SK-N-SH (cell line): ENCODE measurements around the gene TGFBR3. TPM values are rescaled to one million over a fixed set of nuclear protein-coding genes. Genes with fewer than 3 reads are reported as not detected.

Experiments used
- CTCF ChIA-PET: fragments of 300-600, 350-600 bp; formaldehyde crosslinking; extraction: SDS; loops from one replicate; lab custom pipeline; 2021; lab: Yijun Ruan, JAX
- POLR2A ChIA-PET: fragments of 350-600 bp; sonication (Branson Sonifier 250); formaldehyde crosslinking; extraction: SDS; loops from one replicate; lab custom pipeline; 2020; ENCODE audit warnings: antibody characterized with exemption, inconsistent platforms; lab: Yijun Ruan, JAX
- DNase-seq: peaks from one replicate; pipeline ENCODE4 v3.0.0; 2012
- H2AFZ ChIP-seq: fragments of 200-600 bp; sonication (generic); 2 replicates; pipeline ENCODE4 v1.8.1; 2016; ENCODE audit warnings: antibody characterized with exemption, mild to moderate bottlenecking, low read depth
- H3F3A ChIP-seq: fragments of 200-600 bp; sonication (generic); replicated peaks from 2 replicates; pipeline ENCODE3; 2016; ENCODE audit warnings: antibody characterized with exemption, mild to moderate bottlenecking; ENCODE audit not compliant: insufficient read depth
- H3K27ac ChIP-seq, 2 experiments: fragments of 200-500 bp in 1 of 2; fragments of 200-600 bp in 1 of 2; sonication (Bioruptor generic) in 1 of 2; sonication (generic), shearing (Covaris generic) in 1 of 2; 2 replicates each; pipeline versions ENCODE4 v1.5.1 to v1.6.1; 2014 to 2016; ENCODE audit warnings: low read depth in 2 of 2, inconsistent platforms in 1 of 2, low read length in 1 of 2, mild to moderate bottlenecking in 1 of 2, mixed read lengths in 1 of 2
- H3K27me3 ChIP-seq: fragments of 200-600 bp; sonication (generic), shearing (Covaris generic); 2 replicates; pipeline ENCODE4 v1.6.1; 2016; ENCODE audit warnings: mixed run types; ENCODE audit not compliant: insufficient read depth
- H3K36me3 ChIP-seq, 2 experiments: fragments of 200-500 bp in 1 of 2; fragments of 200-600 bp in 1 of 2; sonication (Bioruptor generic) in 1 of 2; sonication (generic) in 1 of 2; replicated peaks in 1 of 2; 2 replicates each; pipeline versions ENCODE3 to v1.5.1; 2014 to 2016; ENCODE audit warnings: low read length in 1 of 2, mild to moderate bottlenecking in 1 of 2; ENCODE audit not compliant: insufficient read depth in 2 of 2, control insufficient read depth in 1 of 2
- H3K4me1 ChIP-seq, 2 experiments: fragments of 200-500 bp in 1 of 2; fragments of 200-600 bp in 1 of 2; sonication (Bioruptor generic) in 1 of 2; sonication (generic), shearing (Covaris generic) in 1 of 2; 2 replicates each; pipeline versions ENCODE4 v1.5.1 to v1.6.1; 2014 to 2016; ENCODE audit warnings: low read depth in 1 of 2, low read length in 1 of 2, mixed run types in 1 of 2; ENCODE audit not compliant: insufficient read depth in 2 of 2, control insufficient read depth in 1 of 2
- H3K4me2 ChIP-seq: fragments of 200-600 bp; sonication (generic), shearing (Covaris generic); 2 replicates; pipeline ENCODE4 v1.6.1; 2017; ENCODE audit warnings: mixed run types
- H3K4me3 ChIP-seq, 2 experiments: fragments of 200-500 bp in 1 of 2; fragments of 200-600 bp in 1 of 2; sonication (Bioruptor generic) in 1 of 2; sonication (generic), shearing (Covaris generic) in 1 of 2; 2 replicates each; pipeline versions ENCODE4 v1.5.1 to v1.8.1; 2014 to 2016; ENCODE audit warnings: low read depth in 2 of 2, inconsistent platforms in 1 of 2, low read length in 1 of 2, mild to moderate bottlenecking in 1 of 2, mixed read lengths in 1 of 2, moderate library complexity in 1 of 2
- H3K79me2 ChIP-seq: fragments of 200-600 bp; sonication (generic); 2 replicates; pipeline ENCODE4 v1.8.1; 2017; ENCODE audit warnings: mild to moderate bottlenecking; ENCODE audit not compliant: insufficient read depth
- H3K9ac ChIP-seq: fragments of 200-600 bp; sonication (generic); 2 replicates; pipeline ENCODE4 v1.6.1; 2017; ENCODE audit warnings: mixed run types
- H3K9me2 ChIP-seq: fragments of 200-600 bp; sonication (generic); 2 replicates; pipeline ENCODE4 v1.6.1; 2017; ENCODE audit warnings: mixed run types
- H3K9me3 ChIP-seq: fragments of 200-600 bp; sonication (generic); 2 replicates; pipeline ENCODE4 v1.6.1; 2017; ENCODE audit warnings: mixed run types, mild to moderate bottlenecking, moderate library complexity
- H4K20me1 ChIP-seq: fragments of 200-600 bp; sonication (generic); 2 replicates; pipeline ENCODE4 v1.6.1; 2017; ENCODE audit warnings: mild to moderate bottlenecking, mixed run types; ENCODE audit not compliant: insufficient read depth
- CHD2 ChIP-seq: fragments of 150-350 bp; IDR thresholded peaks from 2 replicates; pipeline ENCODE4 v1.6.1; 2018; ENCODE audit warnings: low read length; ENCODE audit not compliant: partially characterized antibody
- ELF1 ChIP-seq: IDR thresholded peaks from 2 replicates; pipeline ENCODE4 v1.4.0; 2012
- FOSL2 ChIP-seq: IDR thresholded peaks from 2 replicates; pipeline ENCODE4 v1.4.0; 2012; ENCODE audit warnings: low read depth, mild to moderate bottlenecking, moderate library complexity, borderline replicate concordance
- FOXJ3 ChIP-seq: sonication (generic); formaldehyde crosslinking; IDR thresholded peaks from 2 replicates; pipeline ENCODE4 v1.5.1; 2020; ENCODE audit warnings: mild to moderate bottlenecking, missing genetic modification reagents
- JUND ChIP-seq: IDR thresholded peaks from 2 replicates; pipeline ENCODE4 v1.4.0; 2012
- MXI1 ChIP-seq: IDR thresholded peaks from 2 replicates; pipeline ENCODE4 v1.6.1; 2012; ENCODE audit warnings: mild to moderate bottlenecking, low read depth, low read length, improper control_type of control experiment
- POLR2AphosphoS5 ChIP-seq: IDR thresholded peaks from 2 replicates; pipeline ENCODE4 v1.6.1; 2012; ENCODE audit warnings: low read depth, low read length
- RXRA ChIP-seq: IDR thresholded peaks from 2 replicates; pipeline ENCODE4 v1.4.0; 2012; ENCODE audit warnings: low read depth, mild to moderate bottlenecking, borderline replicate concordance
- WGBS: methylation state at CpG from one replicate; pipeline ENCODE4 v1.1.6; 2017; ENCODE audit warnings: low lambda C conversion rate; 5-methylcytosine and 5-hydroxymethylcytosine counted together
- polyA plus RNA-seq, 3 experiments: library from polyadenylated mRNA; depleted of rRNA; stranded (reverse); fragments of >200 nt; gene quantifications; 2 replicates each; pipeline ENCODE4 v1.2.3, GENCODE V29; 2012
- TF ChIP-seq, protein P1 (sequence below): IDR thresholded peaks from 2 replicates; pipeline ENCODE4; 2012
- TF ChIP-seq, protein P2 (sequence below): fragments of 150-350 bp; IDR thresholded peaks from 2 replicates; pipeline ENCODE4 v1.6.1; 2017; ENCODE audit warnings: antibody characterized with exemption, low read length, low read depth, borderline replicate concordance

TGFBR3 gene
- polyA plus RNA-seq, 1 of the 3 experiments (the other 2 are of a cell fraction) = 0.07 TPM

DNA sequence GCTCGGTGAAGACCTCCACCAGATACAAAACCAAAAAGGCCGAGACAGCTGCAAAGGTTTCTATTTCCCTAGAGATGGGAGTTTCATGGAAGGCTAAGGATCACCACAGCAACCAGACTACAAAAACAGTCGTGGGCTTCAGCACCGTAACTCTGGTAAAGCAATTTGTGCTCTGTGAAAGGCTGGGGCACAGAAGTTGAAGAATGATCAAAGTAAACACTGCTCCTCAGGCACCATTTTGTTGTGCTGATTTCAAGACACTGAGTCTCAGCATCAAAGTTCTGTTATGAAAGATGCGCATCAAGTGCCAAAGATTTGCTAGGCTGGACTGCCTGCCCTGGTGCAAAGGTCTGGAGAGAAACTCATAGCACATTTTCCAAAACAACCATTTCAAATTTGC, 116.2 kb downstream of the TGFBR3 start:
- TF ChIP-seq POLR2AphosphoS5 = no peak
- TF ChIP-seq MXI1 = no peak
- ChIA-PET POLR2A (no interaction called here), CTCF (no interaction called here)
- Histone ChIP-seq H3K4me1 (no peaks in the 10 kb centered on the region), H3K4me2 (no peak overlapping the region), H3K9me3 (no peaks in the 10 kb centered on the region), H2AFZ (no peak overlapping the region), H3K27ac (no peak overlapping the region), H3K27me3 (peaks cover 29% of the 10 kb centered on the region; the same call in 1 of the 2 replicates), H3K79me2 (no peaks in the 10 kb centered on the region), H3K9me2 (no peaks in the 10 kb centered on the region), H4K20me1 (no peaks in the 10 kb centered on the region), H3F3A (no peaks in the 10 kb centered on the region), H3K36me3 (no peaks in the 10 kb centered on the region), H3K4me3 (no peak overlapping the region), H3K9ac (no peak overlapping the region)
- 29% methylated on average over 5 of the region's 5 CpGs for WGBS
- no peak for DNase-seq

DNA sequence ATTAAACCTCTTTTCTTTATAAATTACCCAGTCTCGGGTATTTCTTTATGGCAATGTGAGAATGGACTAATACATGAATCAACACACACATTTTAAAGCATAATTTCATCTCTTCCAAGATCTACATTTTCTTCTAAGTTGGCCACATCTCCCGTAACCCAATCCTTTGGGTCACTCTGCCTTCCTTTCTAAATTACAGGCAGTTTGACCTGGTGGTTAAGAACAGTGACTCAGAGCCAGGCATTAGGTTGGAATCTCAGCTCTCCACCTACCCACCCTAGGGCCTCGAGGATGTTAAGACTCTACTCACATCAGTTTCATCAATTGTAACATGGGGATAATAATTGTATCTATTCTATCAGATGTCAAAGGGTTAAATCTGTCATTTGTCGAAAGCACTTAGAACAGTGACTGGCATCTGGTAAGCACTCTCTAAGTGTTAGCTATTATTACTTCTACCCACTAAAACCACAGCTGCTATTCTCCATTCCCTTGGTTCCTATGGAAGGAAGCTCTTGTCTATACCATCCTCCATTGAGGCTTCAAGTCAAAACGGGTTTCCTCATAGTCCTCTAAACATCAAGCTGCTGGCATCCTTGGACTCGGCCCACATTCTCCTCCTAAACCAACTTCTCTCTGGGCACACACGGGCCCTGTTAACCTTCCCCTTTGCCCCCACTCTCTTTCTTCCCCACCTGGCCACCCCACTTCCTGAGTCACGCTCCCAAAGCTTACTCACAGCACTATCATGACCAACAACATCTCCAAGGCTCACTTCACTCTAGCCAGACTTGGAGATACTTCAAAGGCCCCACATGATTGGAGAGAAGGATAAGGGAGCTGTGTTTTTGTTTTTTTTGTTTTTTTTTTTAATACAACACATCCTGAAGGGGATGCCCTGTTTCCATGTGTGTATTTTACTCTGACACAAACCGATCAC, 116.9 kb downstream of the TGFBR3 start:
- Histone ChIP-seq H3K27ac (no peak overlapping the region), H3K4me1 (no peaks in the 10 kb centered on the region), H4K20me1 (no peaks in the 10 kb centered on the region), H3K27me3 (peaks cover 23% of the 10 kb centered on the region; the same call in 1 of the 2 replicates), H3K4me3 (no peak overlapping the region), H3K9me2 (no peaks in the 10 kb centered on the region), H3F3A (no peaks in the 10 kb centered on the region), H3K36me3 (no peaks in the 10 kb centered on the region), H3K9me3 (no peaks in the 10 kb centered on the region), H3K9ac (no peak overlapping the region), H3K79me2 (no peaks in the 10 kb centered on the region), H2AFZ (no peak overlapping the region), H3K4me2 (no peak overlapping the region)
- CTCF ChIA-PET = no interaction called here
- POLR2A ChIA-PET = no interaction called here
- no peak for TF ChIP-seq FOXJ3 (CRISPR knock-in tag)
- TF ChIP-seq MXI1 = no peak
- no peak for TF ChIP-seq ELF1
- no peak for TF ChIP-seq FOSL2
- TF ChIP-seq CHD2 = no peak
- no peak for TF ChIP-seq JUND
- TF ChIP-seq, protein P1, sequence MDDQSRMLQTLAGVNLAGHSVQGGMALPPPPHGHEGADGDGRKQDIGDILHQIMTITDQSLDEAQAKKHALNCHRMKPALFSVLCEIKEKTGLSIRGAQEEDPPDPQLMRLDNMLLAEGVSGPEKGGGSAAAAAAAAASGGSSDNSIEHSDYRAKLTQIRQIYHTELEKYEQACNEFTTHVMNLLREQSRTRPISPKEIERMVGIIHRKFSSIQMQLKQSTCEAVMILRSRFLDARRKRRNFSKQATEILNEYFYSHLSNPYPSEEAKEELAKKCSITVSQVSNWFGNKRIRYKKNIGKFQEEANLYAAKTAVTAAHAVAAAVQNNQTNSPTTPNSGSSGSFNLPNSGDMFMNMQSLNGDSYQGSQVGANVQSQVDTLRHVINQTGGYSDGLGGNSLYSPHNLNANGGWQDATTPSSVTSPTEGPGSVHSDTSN = no peak
- no peak for DNase-seq
- WGBS = 8% methylated on average over 9 of the region's 9 CpGs

DNA sequence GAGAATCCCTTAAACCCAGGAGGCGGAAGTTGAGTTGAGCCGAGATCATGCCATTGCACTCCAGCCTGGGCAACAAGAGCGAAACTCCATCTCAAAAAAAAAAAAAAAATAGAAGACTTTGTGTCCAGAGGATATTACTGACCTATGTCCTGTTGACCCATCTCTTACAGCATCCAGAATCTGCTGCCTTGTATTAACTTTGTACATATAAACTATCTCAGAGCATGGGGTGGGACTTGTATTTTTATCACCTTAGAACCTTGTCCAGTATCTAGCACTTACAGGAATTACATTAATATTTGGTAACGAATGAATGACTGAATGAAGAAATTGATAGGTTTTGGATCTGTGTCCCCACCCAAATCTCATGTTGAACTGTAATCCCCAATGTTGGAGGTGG, 117.8 kb downstream of the TGFBR3 start:
- no peaks in the 10 kb centered on the region for H3F3A ChIP-seq
- H3K9me2 ChIP-seq = no peaks in the 10 kb centered on the region
- no peak for DNase-seq
- H3K36me3 ChIP-seq = no peaks in the 10 kb centered on the region
- no peaks in the 10 kb centered on the region for H3K79me2 ChIP-seq
- H3K27ac ChIP-seq = no peak overlapping the region
- no peak overlapping the region for H2AFZ ChIP-seq
- no peaks in the 10 kb centered on the region for H4K20me1 ChIP-seq
- H3K4me1 ChIP-seq = no peaks in the 10 kb centered on the region
- no peaks in the 10 kb centered on the region for H3K9me3 ChIP-seq
- H3K9ac ChIP-seq = no peak overlapping the region
- peaks cover 16% of the 10 kb centered on the region; the same call in 1 of the 2 replicates for H3K27me3 ChIP-seq
- WGBS = 24% methylated on average over 4 of the region's 4 CpGs
- no peak overlapping the region for H3K4me3 ChIP-seq
- TF ChIP-seq, protein P2, sequence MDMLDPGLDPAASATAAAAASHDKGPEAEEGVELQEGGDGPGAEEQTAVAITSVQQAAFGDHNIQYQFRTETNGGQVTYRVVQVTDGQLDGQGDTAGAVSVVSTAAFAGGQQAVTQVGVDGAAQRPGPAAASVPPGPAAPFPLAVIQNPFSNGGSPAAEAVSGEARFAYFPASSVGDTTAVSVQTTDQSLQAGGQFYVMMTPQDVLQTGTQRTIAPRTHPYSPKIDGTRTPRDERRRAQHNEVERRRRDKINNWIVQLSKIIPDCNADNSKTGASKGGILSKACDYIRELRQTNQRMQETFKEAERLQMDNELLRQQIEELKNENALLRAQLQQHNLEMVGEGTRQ = no peak
- no peak for TF ChIP-seq RXRA
- CTCF ChIA-PET = no interaction called here
- POLR2A ChIA-PET = no interaction called here
- no peak overlapping the region for H3K4me2 ChIP-seq
